IPS-NIHi7 (cell line): Measurements from ENCODE around the gene TNFRSF11A.

Experiments
- DNase-seq: peaks from one replicate; pipeline ENCODE4 v3.0.0; 2012; ENCODE audit warnings: mixed read lengths; ENCODE audit errors: extremely low spot score

The TNFRSF11A gene

GRCh38 chr18:62325806-62326645 is 916 bp downstream of the TNFRSF11A start:
- peak; percentile 31 for DNase-seq

DNA sequence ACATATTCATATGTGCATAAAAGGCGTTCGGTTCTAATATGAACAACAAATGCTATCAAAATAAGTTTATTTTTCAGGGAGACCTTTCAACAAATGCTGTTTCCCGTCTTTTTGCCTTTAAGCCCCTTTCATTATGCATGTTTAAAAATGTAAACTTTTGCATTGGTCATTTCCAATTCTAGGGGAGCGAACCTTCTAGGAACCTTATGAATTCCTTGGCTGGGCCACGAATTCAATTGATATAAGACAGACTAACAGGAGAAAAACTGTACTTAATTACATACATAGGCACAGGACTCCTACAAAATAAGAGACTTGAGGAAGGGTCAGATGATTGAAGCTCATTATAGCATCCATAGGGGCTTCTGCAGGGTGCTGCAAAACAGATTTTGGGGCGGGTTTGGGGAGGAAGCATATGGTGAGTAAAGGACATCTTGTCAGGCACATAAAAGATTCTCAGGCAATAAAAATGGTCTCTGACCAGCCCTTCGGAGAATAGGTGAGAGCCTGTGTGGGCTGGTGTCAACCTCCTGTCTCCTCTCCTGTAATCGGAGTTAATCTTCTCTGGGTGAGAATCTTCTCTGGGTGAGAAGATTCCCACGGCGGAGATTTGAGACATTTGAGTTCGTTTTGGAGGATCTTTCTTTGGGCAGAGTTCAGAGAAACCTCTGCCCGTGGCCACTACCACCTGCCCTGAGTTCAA is 1.7 kb downstream of the TNFRSF11A start:
- no peak for DNase-seq

DNA sequence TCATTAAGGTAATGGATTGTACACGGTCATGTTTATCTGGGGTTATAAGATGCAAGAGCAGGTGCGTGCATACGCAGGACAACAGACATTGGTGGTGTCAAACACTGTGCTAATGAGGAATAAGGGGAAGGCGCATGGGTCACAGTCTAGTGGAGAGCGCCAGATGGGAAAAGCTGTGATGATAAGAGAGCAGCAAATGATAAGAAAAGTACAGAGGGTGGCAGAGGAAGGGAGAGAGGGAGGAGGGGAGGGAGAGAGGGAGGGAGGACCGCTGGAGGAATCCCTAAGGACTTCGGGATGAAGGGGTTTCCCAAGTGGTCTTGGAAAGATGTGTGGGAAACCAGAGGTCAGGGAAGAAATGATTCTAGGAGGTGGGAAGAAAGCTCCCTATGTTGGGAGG is 2.9 kb downstream of the TNFRSF11A start:
- DNase-seq = no peak

DNA sequence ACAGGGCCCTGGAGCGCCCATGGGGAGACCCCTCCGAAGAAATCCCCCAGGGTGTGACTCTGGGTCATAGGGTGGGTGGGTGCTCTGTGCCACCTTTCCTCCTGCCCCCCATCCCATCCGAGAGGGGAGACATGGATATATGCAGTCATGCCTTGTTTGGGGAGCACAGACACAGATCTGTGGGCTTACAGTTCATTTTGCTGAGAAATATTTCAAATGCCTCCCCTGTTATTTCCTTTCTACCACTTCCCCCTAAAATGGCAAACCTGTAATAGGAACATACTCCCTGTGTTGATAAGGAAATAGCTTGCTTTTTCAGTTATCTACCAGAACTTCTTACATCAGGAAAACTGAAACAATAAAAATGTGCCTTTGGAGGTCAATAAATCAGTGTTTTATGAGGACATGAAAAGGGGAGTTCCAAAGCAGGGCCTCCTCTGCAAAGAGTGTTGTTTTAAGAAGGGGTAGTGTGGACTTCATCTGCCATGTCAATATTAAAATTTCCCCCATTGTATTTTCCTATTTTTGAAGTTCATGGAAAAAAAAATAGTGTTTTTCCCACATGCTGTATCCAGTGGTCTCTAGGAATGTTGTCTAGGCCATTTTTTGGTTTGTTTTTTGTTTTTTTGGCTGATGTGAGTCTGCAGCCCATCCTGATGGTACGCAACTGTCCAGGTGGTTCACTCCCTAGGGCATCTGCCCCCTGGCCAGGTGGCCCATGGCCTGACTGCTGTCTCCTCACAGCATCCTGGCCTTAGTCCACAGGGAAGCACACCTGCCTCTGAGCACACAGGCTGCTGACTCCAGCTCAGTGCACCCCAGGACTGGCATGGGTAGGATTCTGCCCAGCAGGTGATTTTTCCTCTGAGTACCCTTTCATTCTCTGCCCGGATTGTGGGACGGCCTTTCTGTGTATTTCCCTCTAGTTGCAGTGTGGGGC is 3.7 kb downstream of the TNFRSF11A start:
- DNase-seq = no peak

- DNase-seq = no peak
Observed at GRCh38 chr18:62329691-62330454, 4.8 kb downstream of the TNFRSF11A start.

DNA sequence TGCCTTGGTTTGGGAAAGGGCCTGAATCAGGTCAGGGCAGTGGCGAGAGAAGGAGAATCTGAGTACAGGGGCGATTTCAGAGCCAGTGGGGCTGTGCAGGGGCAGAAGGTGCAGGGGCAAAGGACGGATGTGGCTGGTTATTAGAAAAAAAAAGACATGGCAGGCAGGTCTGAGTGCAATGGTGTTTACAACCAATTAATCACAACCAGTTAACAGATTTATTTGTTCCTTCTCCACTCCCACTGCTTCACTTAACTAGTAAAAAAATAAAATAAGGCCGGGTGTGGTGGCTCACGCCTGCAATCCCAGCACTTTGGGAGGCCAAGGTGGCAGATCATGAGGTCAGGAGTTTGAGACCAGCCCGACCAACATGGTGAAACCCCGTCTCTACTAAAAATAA is 5.5 kb downstream of the TNFRSF11A start:
- DNase-seq = no peak

DNA sequence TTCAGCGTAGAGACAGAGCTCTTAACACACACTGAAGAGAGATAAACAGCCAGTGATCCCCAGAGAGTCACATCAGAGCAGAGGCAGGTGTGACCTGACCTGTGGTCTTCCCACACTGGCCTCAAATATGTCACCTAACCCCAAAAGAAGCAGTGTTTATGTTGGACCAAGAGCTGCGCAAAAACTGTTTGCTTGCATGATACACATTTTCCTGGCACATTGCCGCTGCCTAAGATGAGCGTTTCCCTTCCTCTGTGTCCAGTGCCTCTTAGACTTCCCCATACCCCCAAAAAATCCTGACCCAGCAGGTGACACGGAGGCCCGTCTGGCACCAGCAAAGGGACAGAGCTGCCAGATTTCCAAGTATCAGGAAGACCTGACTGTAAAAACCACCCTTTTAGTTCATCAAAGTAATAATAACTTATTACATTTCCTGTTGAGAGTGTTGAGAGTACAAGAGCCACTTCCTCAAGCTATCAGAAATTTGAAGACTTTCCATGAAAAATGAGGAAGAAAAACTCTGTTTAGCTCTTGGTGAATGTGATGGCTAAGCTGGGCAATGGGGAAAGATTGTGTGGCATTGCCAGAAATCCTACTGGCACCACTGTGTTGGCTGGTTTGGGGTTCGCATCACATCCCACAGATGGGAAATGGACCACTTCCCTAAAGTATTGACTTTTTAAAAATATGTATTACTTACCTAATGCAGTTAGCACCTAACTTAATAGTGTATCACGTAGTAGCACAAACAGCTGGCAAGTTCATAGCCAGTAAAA is 6.7 kb downstream of the TNFRSF11A start:
- no peak for DNase-seq

GRCh38 chr18:62332431-62332830 is 7.3 kb downstream of the TNFRSF11A start:
- DNase-seq = no peak

DNA sequence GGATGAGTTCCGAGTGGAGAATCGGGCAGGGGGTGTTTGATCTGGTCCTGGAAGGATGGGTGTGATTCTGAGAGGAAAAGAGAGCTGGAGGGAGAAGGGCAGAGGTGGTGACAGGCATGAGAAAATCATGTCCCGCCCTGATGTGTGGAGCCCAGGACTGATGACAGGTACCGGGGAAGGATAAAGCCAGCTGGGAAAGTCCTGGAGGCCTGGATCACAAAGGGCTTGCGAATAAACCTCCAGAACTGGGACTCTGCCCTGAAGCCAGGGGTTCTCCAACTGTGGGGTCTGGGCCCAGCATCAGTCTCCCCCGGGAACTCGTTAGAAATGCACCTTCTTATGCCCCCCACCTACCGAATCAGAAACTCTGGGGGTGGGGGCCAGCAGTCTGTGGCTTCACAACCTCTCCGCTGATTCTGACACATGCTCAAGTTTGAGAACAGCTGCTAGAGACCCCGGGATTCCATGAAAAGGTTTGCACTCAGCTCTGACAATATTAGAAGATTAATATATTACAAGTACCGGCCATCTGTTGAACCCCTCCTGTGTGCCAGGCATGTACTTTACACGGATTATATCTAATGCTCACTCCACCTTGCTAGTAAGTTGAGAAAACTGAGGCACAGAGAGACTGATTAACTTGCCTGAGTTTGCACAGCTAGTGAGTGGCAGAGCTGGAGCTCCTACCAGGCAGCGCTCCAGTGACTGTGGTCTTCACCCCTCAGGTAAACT is 8.0 kb downstream of the TNFRSF11A start:
- DNase-seq = no peak

DNA sequence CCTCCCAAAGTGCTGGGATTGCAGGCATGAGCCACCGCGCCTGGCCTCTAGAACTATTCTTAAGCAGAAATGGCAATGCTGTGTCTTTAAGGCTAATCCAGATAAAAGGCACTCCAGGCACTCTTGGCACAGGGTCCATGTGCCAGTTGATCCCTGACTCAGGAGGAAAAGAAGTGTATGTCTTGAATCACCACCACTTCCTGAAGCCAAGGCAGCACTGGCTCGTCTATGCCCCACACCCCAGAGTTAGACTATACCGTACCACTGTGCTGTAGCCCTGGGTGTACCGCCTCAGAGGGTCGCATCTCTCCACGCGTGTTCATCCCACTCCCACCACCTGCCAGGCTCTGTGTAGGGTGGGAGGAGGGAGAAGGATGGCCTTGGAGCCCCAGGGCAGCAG is 9.0 kb downstream of the TNFRSF11A start:
- no peak for DNase-seq

DNA sequence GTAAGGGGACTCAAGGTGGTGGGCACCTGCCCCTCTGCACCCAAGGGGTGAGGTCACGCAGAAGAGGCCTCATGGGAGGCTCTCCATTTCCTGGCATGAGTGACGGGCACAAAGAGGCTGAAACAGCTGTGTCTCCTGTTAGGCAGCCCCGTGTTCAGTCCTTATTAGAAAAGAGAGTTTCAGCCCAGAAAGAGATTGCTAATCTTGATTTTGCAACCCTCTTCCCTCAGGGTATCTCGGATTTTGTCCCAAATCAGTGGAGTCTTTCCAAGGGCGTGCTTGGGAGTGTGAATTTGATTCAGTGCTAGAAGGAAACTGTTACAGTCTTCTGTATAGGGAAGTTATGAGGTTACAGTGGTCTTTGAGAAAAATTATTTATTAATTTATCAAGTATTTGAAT is 10.4 kb downstream of the TNFRSF11A start:
- DNase-seq = no peak

GRCh38 chr18:62336618-62337017 is 11.5 kb downstream of the TNFRSF11A start:
- DNase-seq = no peak

DNA sequence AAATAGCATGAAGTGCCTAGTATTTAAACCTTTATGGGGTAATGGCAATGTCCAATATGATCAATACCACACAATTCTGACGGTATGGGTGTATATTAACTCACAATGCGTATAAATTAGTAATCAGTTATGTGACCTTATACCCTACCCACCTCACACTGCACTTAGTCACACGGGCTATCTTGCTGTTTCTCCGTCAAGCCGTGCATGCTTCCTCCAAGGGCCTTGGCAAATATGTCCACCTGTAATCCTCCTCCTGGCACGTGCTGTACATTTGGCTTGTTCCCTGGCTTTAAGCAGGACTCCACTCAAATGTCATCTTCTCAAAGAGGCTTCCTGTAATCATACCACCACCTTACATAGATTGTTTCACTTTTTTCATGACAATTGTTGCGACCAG is 12.2 kb downstream of the TNFRSF11A start:
- DNase-seq = no peak

DNA sequence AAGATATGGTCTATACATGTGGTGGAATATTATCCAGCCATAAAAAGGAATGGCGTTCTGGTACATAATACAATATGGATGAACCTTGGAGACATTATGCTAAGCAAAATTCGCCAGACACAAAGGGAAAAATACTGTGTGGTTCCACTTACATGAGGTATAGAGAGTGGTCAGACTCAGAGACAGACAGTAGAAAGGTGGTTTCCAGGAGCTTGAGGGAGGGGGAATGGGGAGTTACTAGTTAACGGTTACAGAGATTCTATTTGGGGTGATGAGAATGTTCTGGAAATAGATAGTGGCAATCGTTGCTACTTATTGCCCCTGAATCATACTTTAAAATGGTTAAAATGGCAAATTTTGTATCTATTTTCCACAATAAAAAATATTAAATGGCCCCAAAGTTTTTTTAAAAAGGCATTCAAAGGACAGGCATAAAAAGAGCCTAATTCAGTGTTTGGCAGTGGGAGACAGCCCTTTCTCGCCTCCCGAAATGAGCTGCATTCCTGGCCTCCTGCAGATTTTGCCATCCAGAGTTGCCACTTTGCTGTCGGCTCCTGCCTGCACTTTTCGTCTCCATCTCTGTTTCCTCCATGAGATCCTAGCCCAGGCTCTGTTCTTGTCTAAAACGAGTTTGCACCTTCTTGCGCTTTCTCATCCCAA is 13.5 kb downstream of the TNFRSF11A start:
- DNase-seq = peak; percentile 46

GRCh38 chr18:62339106-62339988 is 14.2 kb downstream of the TNFRSF11A start:
- DNase-seq = peak; percentile 45

DNA sequence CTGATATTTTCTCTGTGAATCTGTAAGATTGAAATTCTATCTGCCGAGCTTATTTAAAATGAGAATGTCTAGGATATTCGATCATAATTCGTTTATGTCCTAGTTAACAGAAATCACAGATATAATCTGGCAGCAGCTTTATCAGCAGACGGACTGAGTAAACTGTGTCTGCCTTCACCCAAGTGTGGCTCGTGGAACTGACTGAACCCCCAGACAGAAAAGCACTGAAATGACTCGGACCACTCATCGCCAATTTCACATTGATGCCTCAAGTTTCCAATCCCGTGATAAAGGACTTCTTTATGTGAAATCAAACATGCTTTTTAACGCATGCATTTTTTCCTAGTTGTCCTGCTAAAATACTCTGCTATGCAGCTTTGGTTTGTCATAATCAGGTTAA is 15.9 kb downstream of the TNFRSF11A start:
- no peak for DNase-seq

- no peak for DNase-seq
Observed at GRCh38 chr18:62341473-62341872, 16.4 kb downstream of the TNFRSF11A start.

GRCh38 chr18:62342884-62343283 is 17.8 kb downstream of the TNFRSF11A start:
- DNase-seq = no peak
